GM23338 (cell line): ENCODE measurements around the gene GGT7.

Experiments used
- CTCF ChIP-seq, 2 experiments: fragments of 200-600 bp in 1 of 2; sonication (generic) in 1 of 2; conservative IDR thresholded peaks; 2 replicates each; pipeline versions ENCODE4 v1.5.1 to v1.6.1; 2016 to 2017; ENCODE audit warnings: antibody characterized with exemption in 2 of 2, low read depth in 2 of 2, mild to moderate bottlenecking in 2 of 2, moderate library complexity in 1 of 2
- EZH2 ChIP-seq: fragments of 200-600 bp; sonication (generic); IDR thresholded peaks from one replicate; pipeline ENCODE4 v1.8.0; 2017; ENCODE audit warnings: antibody characterized with exemption, mild to moderate bottlenecking, low read depth; ENCODE audit not compliant: unreplicated experiment
- EZH2phosphoT487 ChIP-seq: fragments of 200-600 bp; sonication (generic); IDR thresholded peaks from one replicate; pipeline ENCODE4 v1.8.1; 2018; ENCODE audit warnings: antibody characterized with exemption; ENCODE audit not compliant: unreplicated experiment
- STAT1 ChIP-seq: IDR thresholded peaks from one replicate; pipeline ENCODE4 v1.6.1; 2016; ENCODE audit warnings: antibody characterized with exemption; ENCODE audit not compliant: unreplicated experiment

- TF ChIP-seq CTCF (conservative IDR thresholded peaks at IDR 0.05; ENCODE audit: low read depth in 2 of 2): no peak
- TF ChIP-seq EZH2: no peak
- TF ChIP-seq STAT1: no peak
- no peak for TF ChIP-seq EZH2phosphoT487
Observed at GRCh38 chr20:34887023-34887422, 14.4 kb upstream of the GGT7 start.
